MM.1S (cell line): Measurements from ENCODE around the gene MGAT4C.

Experiments used
- CTCF ChIP-seq: fragments of 300-600 bp; sonication (generic); IDR thresholded peaks from 2 replicates; pipeline ENCODE4 v1.5.1; 2016; ENCODE audit warnings: antibody characterized with exemption, low read length, mixed read lengths
- EZH2phosphoT487 ChIP-seq: fragments of 300-600 bp; sonication (generic); IDR thresholded peaks from 2 replicates; pipeline ENCODE4 v1.6.1; 2018; ENCODE audit warnings: antibody characterized with exemption, low read length

- no peak for TF ChIP-seq CTCF
- TF ChIP-seq EZH2phosphoT487, result no peak
Observed at GRCh38 chr12:86198696-86199444, 57.3 kb downstream of the MGAT4C start.
